ENCODE results near the gene SHROOM4.

- TF ChIP-seq CTCF (IDR thresholded peaks at IDR 0.05; ENCODE audit: low read depth, low read length, poor library complexity, severe bottlenecking) (no peak), EZH2phosphoT487 (IDR thresholded peaks at IDR 0.05; ENCODE audit: borderline replicate concordance, low read length) (no peak)
These were observed 12.9 kb downstream of the SHROOM4 start for GRCh38 chrX:50801135-50801534.

Measured in DOHH2 (cell line).